PFSK-1 (cell line): ENCODE measurements around the gene AMPD2.

Experiments
- FOXP2 ChIP-seq: optimal IDR thresholded peaks from 2 replicates; pipeline ENCODE3; 2011; ENCODE audit warnings: borderline replicate concordance, control low read depth, inconsistent platforms; ENCODE audit not compliant: insufficient read depth; ENCODE audit errors: extremely low read length, extremely low read depth
- POLR2AphosphoS5 ChIP-seq: IDR thresholded peaks from 2 replicates; pipeline ENCODE4 v1.6.1; 2012; ENCODE audit warnings: low read depth, mild to moderate bottlenecking, control low read depth, low read length, moderate library complexity
- SIN3A ChIP-seq: IDR thresholded peaks from 2 replicates; pipeline ENCODE4 v1.6.1; 2012; ENCODE audit warnings: mild to moderate bottlenecking, low read length, moderate library complexity, borderline replicate concordance; ENCODE audit not compliant: insufficient read depth
- TAF1 ChIP-seq: IDR thresholded peaks from 2 replicates; pipeline ENCODE4 v1.6.1; 2012; ENCODE audit warnings: low read length, control low read depth, borderline replicate concordance; ENCODE audit not compliant: insufficient read depth
- TF ChIP-seq, protein P1 (sequence below), 2 experiments: IDR thresholded peaks; 2 replicates each; pipeline versions ENCODE4 v1.6.1 to v1.8.0; 2011 to 2012; ENCODE audit warnings: low read depth in 2 of 2, low read length in 2 of 2, control low read depth in 1 of 2, inconsistent platforms in 1 of 2, mild to moderate bottlenecking in 1 of 2, moderate library complexity in 1 of 2; ENCODE audit not compliant: insufficient read depth in 1 of 2

AMPD2 gene

DNA sequence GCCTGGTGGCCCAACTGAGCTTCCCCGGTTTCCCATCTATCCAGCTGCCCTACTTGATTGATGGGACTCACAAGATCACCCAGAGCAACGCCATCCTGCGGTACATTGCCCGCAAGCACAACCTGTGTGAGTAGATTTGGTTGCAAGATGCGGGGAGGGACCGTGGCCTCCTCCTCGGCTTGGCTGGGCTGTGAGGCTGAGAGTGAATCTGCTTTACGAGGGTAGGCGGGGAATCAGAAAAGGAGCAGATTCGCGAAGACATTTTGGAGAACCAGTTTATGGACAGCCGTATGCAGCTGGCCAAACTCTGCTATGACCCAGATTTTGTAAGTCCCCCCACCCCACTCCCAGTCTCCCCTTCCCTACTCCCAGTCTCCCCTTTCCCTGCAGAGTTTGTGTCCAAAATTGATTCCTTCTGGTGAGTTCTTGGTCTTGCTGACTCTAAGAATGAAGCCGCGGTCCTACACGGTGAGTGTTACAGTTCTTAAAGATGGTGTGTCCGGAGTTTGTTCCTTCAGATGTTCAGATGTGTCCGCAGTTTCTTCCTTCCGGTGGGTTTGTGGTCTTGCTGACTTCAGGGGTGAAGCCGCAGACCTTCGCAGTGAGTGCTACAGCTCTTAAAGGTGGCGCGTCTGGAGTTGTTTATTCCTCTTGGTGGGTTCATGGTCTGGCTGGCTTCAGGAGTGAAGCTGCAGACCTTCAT lies 49.8 kb downstream of the AMPD2 start:
- TF ChIP-seq TAF1 (no peak), POLR2AphosphoS5 (no peak), SIN3A (no peak), FOXP2 (no peak)
- TF ChIP-seq, protein P1, sequence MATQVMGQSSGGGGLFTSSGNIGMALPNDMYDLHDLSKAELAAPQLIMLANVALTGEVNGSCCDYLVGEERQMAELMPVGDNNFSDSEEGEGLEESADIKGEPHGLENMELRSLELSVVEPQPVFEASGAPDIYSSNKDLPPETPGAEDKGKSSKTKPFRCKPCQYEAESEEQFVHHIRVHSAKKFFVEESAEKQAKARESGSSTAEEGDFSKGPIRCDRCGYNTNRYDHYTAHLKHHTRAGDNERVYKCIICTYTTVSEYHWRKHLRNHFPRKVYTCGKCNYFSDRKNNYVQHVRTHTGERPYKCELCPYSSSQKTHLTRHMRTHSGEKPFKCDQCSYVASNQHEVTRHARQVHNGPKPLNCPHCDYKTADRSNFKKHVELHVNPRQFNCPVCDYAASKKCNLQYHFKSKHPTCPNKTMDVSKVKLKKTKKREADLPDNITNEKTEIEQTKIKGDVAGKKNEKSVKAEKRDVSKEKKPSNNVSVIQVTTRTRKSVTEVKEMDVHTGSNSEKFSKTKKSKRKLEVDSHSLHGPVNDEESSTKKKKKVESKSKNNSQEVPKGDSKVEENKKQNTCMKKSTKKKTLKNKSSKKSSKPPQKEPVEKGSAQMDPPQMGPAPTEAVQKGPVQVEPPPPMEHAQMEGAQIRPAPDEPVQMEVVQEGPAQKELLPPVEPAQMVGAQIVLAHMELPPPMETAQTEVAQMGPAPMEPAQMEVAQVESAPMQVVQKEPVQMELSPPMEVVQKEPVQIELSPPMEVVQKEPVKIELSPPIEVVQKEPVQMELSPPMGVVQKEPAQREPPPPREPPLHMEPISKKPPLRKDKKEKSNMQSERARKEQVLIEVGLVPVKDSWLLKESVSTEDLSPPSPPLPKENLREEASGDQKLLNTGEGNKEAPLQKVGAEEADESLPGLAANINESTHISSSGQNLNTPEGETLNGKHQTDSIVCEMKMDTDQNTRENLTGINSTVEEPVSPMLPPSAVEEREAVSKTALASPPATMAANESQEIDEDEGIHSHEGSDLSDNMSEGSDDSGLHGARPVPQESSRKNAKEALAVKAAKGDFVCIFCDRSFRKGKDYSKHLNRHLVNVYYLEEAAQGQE (IDR thresholded peaks at IDR 0.05; ENCODE audit: insufficient read depth in 1 of 2, low read depth in 2 of 2, low read length in 2 of 2): no peak

DNA sequence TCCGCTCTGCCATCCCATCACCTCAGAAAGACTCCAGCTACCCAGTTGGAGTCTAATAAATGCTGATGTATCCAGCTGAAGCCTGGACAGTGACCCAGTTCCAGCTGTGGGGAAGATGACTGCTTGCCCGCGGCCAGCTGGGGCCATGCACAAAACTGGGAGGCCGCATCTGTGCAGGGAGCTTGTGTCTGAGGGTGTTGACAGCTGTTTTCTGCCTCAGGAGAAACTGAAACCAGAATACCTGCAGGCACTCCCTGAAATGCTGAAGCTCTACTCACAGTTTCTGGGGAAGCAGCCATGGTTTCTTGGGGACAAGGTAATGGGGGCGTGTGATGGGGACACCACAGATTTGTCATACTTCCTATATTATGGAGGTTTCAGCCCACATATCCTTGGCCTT lies 51.4 kb downstream of the AMPD2 start:
- no peak for TF ChIP-seq SIN3A
- TF ChIP-seq TAF1: no peak
- no peak for TF ChIP-seq FOXP2
- TF ChIP-seq, protein P1 (IDR thresholded peaks at IDR 0.05; ENCODE audit: insufficient read depth in 1 of 2, low read depth in 2 of 2, low read length in 2 of 2): no peak
- TF ChIP-seq POLR2AphosphoS5: no peak

DNA sequence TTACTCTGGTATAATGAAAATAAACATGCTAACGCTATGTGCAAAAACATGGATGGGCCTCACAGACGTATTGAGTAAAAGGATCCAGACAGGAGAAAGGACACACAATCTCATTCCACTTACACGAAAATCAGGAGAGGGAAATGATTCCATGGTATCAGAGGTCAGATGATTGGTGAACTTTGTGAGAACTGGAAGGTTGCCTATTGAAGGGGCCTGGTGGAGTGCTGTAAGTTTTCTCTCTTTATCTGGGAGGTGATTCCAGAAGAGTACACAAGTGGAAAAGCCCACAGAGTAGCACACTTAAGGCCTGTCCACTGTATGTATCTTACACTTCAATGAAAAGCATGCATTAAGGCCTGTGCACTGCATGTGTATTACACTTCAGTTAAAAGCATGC lies 57.8 kb downstream of the AMPD2 start:
- TF ChIP-seq, protein P1 (IDR thresholded peaks at IDR 0.05; ENCODE audit: insufficient read depth in 1 of 2, low read depth in 2 of 2, low read length in 2 of 2): no peak
- TF ChIP-seq SIN3A (no peak), FOXP2 (no peak), POLR2AphosphoS5 (no peak), TAF1 (no peak)
